Sigmoid colon (tissue), 4 donors: ENCODE data around the gene PAPPA.

Experiments
- POLR2A ChIP-seq, 2 donors: fragments of 450-650 bp; IDR thresholded peaks; one replicate each; pipeline ENCODE4 v1.6.1; 2016; ENCODE audit warnings: antibody characterized with exemption in 2 of 2, mild to moderate bottlenecking in 2 of 2, moderate library complexity in 2 of 2
- POLR2AphosphoS5 ChIP-seq, 4 donors: sonication (generic); formaldehyde crosslinking; IDR thresholded peaks; one replicate each; pipeline ENCODE4 v1.6.1; 2017; ENCODE audit warnings: antibody characterized with exemption in 4 of 4
- TF ChIP-seq, protein P1 (sequence below), 4 experiments: fragments of 450-650 bp in 3 of 4; fragments of 200-600 bp in 1 of 4; IDR thresholded peaks; one replicate each; pipeline ENCODE4 v1.5.1; 2016 to 2019; ENCODE audit warnings: antibody characterized with exemption in 4 of 4, mild to moderate bottlenecking in 3 of 4, moderate library complexity in 2 of 4

DNA sequence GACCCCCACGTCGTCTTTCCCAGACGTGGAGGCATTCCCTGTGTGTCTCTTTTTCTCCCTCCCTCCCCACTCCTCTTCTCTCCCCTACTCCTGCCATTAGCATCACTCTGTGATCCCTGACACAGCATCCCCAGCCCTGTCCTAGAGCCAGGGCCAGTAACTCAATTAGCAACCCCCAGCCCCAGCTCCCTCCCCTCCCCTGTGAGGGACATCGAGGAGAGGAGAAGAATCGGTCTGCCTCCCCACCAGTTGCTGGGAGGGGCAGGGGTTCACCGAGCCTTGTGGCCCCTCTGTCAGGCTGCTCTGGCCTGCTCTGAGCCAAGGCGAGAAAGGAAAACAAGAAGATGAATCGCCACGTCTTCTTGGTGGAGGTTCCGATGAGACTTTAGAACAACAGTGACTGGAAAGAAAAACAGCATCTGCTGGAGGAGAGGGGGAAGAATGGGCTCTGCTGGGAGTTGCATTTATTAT lies 123.1 kb downstream of the PAPPA start:
- TF ChIP-seq POLR2AphosphoS5 (IDR thresholded peaks at IDR 0.05) (no peak), POLR2A (IDR thresholded peaks at IDR 0.05) (no peak)
- TF ChIP-seq, protein P1, sequence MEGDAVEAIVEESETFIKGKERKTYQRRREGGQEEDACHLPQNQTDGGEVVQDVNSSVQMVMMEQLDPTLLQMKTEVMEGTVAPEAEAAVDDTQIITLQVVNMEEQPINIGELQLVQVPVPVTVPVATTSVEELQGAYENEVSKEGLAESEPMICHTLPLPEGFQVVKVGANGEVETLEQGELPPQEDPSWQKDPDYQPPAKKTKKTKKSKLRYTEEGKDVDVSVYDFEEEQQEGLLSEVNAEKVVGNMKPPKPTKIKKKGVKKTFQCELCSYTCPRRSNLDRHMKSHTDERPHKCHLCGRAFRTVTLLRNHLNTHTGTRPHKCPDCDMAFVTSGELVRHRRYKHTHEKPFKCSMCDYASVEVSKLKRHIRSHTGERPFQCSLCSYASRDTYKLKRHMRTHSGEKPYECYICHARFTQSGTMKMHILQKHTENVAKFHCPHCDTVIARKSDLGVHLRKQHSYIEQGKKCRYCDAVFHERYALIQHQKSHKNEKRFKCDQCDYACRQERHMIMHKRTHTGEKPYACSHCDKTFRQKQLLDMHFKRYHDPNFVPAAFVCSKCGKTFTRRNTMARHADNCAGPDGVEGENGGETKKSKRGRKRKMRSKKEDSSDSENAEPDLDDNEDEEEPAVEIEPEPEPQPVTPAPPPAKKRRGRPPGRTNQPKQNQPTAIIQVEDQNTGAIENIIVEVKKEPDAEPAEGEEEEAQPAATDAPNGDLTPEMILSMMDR (IDR thresholded peaks at IDR 0.05): no peak
